Fibroblast of villous mesenchyme (primary cell): ENCODE data around the gene RHEBL1. TPM values are rescaled to one million over a fixed set of nuclear protein-coding genes. Genes with fewer than 3 reads are reported as not detected.

Experiments used
- DNase-seq: peaks from one replicate; pipeline ENCODE4 v3.0.0-alpha.2; 2010; ENCODE audit warnings: low read depth
- H3K4me3 ChIP-seq: 2 replicates; pipeline ENCODE4 v1.5.1; 2011; ENCODE audit warnings: low read depth, mild to moderate bottlenecking, low read length
- total RNA-seq: library from RNA; depleted of rRNA; stranded (reverse); fragments of >200 nt; gene quantifications from 2 replicates; pipeline ENCODE4 v1.2.3, GENCODE V29; 2012
- TF ChIP-seq, protein P1 (sequence below): IDR thresholded peaks from 2 replicates; pipeline ENCODE4 v1.5.1; 2012; ENCODE audit warnings: low read depth, mild to moderate bottlenecking, low read length; ENCODE audit not compliant: insufficient read depth

The RHEBL1 gene
- total RNA-seq, 1 donor, result 0.86 TPM

DNA sequence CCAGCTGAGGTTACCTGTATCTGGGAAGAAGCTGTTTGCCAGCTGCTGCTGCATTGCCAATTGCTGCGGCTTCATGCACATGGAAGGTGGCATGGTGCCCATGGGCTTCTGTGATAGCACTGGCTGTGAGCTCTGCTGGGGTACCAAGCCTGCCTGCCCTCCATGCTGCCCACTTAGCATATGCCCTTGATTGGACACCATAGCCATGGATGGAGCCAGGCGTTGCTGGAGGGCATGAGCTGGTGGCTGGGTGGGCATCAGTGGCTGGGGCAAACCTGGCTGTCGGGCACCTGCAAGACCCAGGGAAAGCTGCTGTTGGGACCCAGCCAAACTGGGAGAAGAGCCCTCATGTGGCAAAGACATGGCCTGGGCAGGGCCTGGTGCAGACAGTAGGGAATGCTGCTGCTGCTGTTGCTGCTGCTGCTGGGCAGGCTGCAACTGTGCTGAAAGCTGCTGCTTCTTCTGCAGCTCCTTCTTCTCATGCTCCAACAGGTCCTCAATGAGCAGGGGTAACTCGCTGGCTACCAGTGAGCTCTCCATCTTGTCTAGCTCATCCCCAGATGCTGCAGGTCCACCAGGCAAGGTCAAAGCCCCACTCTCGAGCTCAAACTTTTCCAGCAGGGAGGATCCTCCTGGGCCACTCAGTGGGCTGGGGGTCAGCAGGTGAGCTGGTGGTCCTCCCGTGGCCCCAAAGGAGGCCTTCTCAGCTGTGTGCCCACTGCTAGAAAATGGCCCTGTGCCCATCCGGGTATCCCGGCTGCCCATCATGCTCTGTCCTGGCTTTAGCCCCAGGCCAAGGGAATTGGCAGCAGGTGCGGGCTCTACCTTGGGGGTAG is 32.5 kb downstream of the RHEBL1 start:
- DNase-seq, result no peak

DNA sequence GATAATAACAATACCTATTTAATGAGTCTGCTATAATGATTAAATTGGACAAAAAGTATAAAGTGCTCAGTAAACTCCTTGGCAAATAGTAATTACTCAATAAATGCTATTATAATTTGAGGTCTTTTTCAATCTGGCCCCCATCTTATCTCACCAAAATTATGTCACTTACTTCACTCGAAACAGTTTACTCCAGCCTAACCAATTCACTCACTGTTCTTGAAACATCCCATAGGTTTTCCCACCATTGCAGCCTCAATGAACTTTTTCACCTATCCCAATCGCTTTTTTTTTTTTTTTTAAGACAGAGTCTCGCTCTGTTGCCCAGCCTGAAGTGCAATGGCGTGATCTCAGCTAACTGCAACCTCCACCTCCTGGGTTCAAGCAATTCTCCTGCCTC is 33.8 kb downstream of the RHEBL1 start:
- TF ChIP-seq, protein P1, sequence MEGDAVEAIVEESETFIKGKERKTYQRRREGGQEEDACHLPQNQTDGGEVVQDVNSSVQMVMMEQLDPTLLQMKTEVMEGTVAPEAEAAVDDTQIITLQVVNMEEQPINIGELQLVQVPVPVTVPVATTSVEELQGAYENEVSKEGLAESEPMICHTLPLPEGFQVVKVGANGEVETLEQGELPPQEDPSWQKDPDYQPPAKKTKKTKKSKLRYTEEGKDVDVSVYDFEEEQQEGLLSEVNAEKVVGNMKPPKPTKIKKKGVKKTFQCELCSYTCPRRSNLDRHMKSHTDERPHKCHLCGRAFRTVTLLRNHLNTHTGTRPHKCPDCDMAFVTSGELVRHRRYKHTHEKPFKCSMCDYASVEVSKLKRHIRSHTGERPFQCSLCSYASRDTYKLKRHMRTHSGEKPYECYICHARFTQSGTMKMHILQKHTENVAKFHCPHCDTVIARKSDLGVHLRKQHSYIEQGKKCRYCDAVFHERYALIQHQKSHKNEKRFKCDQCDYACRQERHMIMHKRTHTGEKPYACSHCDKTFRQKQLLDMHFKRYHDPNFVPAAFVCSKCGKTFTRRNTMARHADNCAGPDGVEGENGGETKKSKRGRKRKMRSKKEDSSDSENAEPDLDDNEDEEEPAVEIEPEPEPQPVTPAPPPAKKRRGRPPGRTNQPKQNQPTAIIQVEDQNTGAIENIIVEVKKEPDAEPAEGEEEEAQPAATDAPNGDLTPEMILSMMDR, result no peak
- H3K4me3 ChIP-seq, result no peak overlapping the region
- no peak for DNase-seq

More for the DNA sequence above, 32.5 kb downstream of the RHEBL1 start:
- no peak overlapping the region for H3K4me3 ChIP-seq
- TF ChIP-seq, protein P1, result no peak

DNA sequence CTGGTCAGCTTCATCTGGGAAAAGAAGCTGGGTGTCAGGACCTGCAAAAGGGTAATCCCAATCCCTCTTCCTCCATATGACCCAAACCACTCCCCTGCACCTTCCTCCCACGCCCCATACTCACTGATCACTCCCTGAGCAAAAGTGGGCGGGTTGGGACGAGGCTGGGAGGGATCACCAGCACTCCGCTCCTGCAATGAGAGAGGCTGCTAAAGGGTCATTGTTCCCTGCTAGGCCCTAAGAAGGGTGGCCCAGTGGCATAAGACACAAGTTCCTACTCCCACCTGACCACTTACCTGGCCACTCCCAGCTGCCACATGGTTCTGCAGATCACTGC is 35.5 kb downstream of the RHEBL1 start:
- no peak for DNase-seq
- H3K4me3 ChIP-seq, result no peak overlapping the region
- TF ChIP-seq, protein P1, result no peak

DNA sequence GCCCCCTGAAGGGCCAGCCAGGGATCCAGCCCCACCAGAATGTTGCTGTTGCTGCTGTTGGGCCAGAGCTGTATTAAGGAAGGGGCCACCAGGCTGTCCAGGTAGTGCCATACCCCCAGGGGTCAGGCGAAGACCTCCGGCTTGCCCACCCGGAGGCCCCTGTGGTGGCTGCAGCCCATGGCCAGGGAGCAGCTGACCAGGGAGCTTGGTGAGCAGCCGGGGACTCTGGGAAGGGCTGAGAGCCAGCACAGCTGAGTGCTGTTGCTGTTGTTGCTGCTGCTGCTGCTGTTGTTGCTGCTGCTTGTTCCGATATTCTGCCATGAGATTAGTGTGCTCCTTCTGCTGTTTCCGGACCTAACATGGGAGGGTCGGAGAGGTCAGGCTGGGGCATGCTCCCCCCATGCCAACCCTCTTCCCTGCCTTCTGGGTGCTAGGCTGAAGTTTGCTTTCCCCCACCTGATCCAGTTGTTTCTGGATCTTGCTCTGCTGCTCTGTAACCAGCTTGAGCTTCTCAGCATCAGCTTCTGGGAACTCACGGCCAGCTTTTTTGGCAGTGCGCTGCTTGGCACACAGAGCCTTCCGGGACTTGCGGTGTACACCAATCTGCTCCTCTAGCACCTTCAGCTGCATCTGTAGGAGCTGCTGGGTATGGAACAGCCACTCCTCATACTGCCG is 36.0 kb downstream of the RHEBL1 start:
- DNase-seq, result no peak
- TF ChIP-seq, protein P1, result no peak
- H3K4me3 ChIP-seq, result no peak overlapping the region

DNA sequence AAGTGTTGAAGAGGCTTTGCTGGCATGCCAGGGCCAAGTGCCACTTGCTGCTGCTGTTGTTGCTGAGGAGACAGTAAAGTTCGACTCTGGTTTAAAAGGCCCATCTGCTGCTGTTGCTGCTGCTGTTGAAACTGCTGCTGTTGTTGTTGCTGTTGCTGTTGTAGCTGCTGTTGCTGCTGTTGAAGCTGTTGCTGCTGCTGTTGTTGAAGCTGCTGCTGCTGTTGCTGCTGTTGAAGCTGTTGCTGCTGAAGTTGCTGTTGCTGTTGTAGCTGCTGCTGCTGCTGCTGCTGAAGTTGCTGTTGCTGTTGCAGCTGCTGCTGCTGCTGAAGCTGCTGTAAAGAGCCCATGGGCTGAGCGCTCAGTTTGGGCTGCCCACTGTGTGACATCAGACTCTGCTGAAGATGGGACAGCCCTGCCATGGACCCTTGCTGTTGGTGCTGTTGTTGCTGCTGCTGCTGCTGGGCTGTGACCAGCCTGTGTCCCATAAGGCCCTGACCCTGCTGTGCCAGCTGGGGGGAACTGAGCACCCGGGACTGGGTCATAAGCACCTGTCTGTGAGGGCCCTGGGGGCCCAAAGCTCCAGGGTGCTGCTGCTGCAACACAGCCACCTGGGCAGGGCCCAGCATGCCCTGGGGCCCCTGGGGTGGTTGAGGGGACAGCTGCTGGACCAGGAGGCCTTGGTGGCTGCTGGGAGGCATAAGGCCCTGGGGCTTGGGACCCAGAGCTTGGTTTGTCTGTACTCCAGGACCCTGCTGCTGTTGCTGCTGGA is 36.9 kb downstream of the RHEBL1 start:
- no peak overlapping the region for H3K4me3 ChIP-seq
- TF ChIP-seq, protein P1, result no peak
- DNase-seq, result no peak

DNA sequence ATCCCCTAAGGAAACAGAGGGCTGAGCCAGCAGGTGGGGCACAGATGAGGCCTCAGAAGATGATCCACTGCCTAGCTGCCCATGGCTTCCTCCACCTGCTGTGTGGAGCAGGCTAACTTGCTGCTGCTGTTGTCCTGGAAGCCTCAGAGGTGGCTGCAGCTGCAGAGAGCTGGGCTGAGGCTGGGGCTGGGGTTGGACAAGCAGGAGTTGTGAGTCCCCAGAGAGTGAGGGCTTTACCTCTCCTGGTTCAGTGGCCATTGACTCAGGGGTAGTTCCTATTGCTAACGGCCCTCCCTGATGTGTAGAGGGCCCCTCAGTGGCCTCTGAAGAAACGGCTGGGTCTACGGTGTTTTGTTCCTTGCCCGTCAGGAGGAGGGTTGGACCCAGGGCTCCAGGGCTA is 37.5 kb downstream of the RHEBL1 start:
- TF ChIP-seq, protein P1, result no peak

More for the DNA sequence above, 37.5 kb downstream of the RHEBL1 start:
- H3K4me3 ChIP-seq, result no peak overlapping the region
- no peak for DNase-seq
